ENCODE data around the gene ZFHX3.

Gene ZFHX3

DNA sequence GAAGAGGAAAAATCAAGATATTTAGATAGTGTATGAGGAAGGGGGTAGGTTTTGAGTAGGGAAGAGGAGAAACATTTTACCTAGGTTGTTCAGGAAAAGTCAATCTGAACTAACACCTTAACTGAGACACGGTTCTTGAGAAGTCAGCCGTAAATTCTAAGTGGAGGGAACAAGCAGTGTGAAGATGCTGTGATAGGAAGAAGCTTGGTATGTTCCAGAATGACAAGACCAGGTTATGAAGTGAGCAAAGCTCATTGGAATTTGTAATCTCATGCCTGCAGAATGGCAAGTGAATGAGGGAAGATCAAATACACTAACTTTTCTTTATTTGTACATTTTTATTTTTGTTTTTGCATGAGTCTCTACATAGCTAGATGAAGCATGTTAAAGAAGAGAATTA is 307.6 kb downstream of the ZFHX3 start:
- DNase-seq (ENCODE audit: low read depth), result no peak
- no peak overlapping the region for H3K4me3 ChIP-seq (ENCODE audit: low read depth, low read length)
- in situ Hi-C loops (cut with HindIII; ENCODE audit: low sequenced_read_pairs), result no loop called here
- TF ChIP-seq, protein P1, sequence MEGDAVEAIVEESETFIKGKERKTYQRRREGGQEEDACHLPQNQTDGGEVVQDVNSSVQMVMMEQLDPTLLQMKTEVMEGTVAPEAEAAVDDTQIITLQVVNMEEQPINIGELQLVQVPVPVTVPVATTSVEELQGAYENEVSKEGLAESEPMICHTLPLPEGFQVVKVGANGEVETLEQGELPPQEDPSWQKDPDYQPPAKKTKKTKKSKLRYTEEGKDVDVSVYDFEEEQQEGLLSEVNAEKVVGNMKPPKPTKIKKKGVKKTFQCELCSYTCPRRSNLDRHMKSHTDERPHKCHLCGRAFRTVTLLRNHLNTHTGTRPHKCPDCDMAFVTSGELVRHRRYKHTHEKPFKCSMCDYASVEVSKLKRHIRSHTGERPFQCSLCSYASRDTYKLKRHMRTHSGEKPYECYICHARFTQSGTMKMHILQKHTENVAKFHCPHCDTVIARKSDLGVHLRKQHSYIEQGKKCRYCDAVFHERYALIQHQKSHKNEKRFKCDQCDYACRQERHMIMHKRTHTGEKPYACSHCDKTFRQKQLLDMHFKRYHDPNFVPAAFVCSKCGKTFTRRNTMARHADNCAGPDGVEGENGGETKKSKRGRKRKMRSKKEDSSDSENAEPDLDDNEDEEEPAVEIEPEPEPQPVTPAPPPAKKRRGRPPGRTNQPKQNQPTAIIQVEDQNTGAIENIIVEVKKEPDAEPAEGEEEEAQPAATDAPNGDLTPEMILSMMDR (IDR thresholded peaks at IDR 0.05; ENCODE audit: low read depth, low read length, missing control alignments), result no peak

- TF ChIP-seq, protein P1 (IDR thresholded peaks at IDR 0.05; ENCODE audit: low read depth, low read length, missing control alignments), result no peak
- H3K4me3 ChIP-seq (ENCODE audit: low read depth, low read length), result no peak overlapping the region
- peak; percentile 20 for DNase-seq (ENCODE audit: low read depth)
- in situ Hi-C loops (cut with HindIII; ENCODE audit: low sequenced_read_pairs), result no loop called here
These were observed 308.4 kb downstream of the ZFHX3 start for GRCh38 chr16:72739577-72739976.

DNA sequence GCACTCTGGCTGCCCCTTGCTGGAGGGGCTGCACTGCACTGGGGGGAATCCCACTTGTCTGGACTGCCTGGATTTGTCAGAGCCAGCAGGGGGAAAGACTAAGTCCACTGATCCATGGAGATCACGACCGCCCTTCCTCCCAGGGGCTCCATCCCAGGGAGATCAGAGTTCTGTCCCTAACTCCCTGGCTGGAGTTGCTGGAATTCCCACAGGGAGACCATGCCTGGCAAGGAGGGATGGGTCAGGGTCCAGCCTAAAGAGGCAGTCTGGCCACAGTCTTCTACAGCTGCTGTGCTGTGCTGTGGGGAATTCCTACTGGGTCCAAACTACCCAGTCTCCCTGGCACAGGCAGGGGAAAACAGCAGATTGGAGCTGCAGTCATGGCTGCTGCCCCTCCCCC is 311.9 kb downstream of the ZFHX3 start:
- TF ChIP-seq, protein P1 (IDR thresholded peaks at IDR 0.05; ENCODE audit: low read depth, low read length, missing control alignments), result no peak

More for the DNA sequence above, 311.9 kb downstream of the ZFHX3 start:
- DNase-seq (ENCODE audit: low read depth), result no peak
- in situ Hi-C loops (cut with HindIII; ENCODE audit: low sequenced_read_pairs), result no loop called here
- no peak overlapping the region for H3K4me3 ChIP-seq (ENCODE audit: low read depth, low read length)

All from astrocyte of the cerebellum (primary cell).